K562 (cell line): ENCODE measurements around the gene SMIM12. TPM values are rescaled to one million over a fixed set of nuclear protein-coding genes. Genes with fewer than 3 reads are reported as not detected.

Source experiments
- BRF2 ChIP-seq: IDR thresholded peaks from 3 replicates; pipeline ENCODE4 v1.6.1; 2011; ENCODE audit warnings: borderline replicate concordance, mild to moderate bottlenecking; ENCODE audit not compliant: insufficient read length, insufficient read depth
- CHD4 ChIP-seq: fragments of 200-600 bp; sonication (generic); IDR thresholded peaks from 3 replicates; pipeline ENCODE4 v1.6.1; 2012; ENCODE audit warnings: low read depth, mild to moderate bottlenecking, mixed read lengths, low read length, inconsistent platforms; ENCODE audit not compliant: insufficient read depth, insufficient replicate concordance, poor library complexity, severe bottlenecking
- GTF2E2 ChIP-seq: fragments of 200-800 bp; sonication (Bioruptor generic); IDR thresholded peaks from 2 replicates; pipeline ENCODE4 v1.6.1; 2016; ENCODE audit warnings: missing genetic modification characterization, missing compliant biosample characterization
- HMGN3 ChIP-seq: IDR thresholded peaks from 2 replicates; pipeline ENCODE4 v1.6.1; 2011; ENCODE audit warnings: borderline replicate concordance, low read depth, mild to moderate bottlenecking, mixed read lengths, low read length; ENCODE audit not compliant: insufficient read length; ENCODE audit errors: extremely low read depth
- KLF1 ChIP-seq: fragments of 450-650 bp; IDR thresholded peaks from 2 replicates; pipeline ENCODE4 v1.6.1; 2016; ENCODE audit warnings: missing genetic modification characterization, missing compliant biosample characterization
- KLF13 ChIP-seq: fragments of 450-650 bp; IDR thresholded peaks from 2 replicates; pipeline ENCODE4 v1.6.1; 2016; ENCODE audit warnings: missing genetic modification characterization, low read depth, mild to moderate bottlenecking, missing compliant biosample characterization, moderate library complexity, borderline replicate concordance
- NCOA6 ChIP-seq: fragments of 450-650 bp; IDR thresholded peaks from 2 replicates; pipeline ENCODE4 v1.6.1; 2017; ENCODE audit warnings: mild to moderate bottlenecking
- SMARCB1 ChIP-seq: IDR thresholded peaks from 2 replicates; pipeline ENCODE4 v1.6.1; 2011; ENCODE audit warnings: improper control_type of control experiment, low read depth; ENCODE audit not compliant: insufficient read length
- TFAM ChIP-seq: fragments of 250-450 bp; sonication (Bioruptor Pico); conservative IDR thresholded peaks from 2 replicates; pipeline ENCODE4 v1.5.0; 2021; ENCODE audit warnings: mild to moderate bottlenecking, moderate library complexity
- TGIF2 ChIP-seq: sonication (generic); formaldehyde crosslinking; IDR thresholded peaks from 2 replicates; pipeline ENCODE4 v1.8.1; 2022; ENCODE audit warnings: mild to moderate bottlenecking, missing genetic modification reagents, moderate library complexity
- ZBTB9 ChIP-seq: fragments of 450-650 bp; formaldehyde crosslinking; IDR thresholded peaks from 2 replicates; pipeline ENCODE4 v1.4.0; 2020; ENCODE audit warnings: mild to moderate bottlenecking, moderate library complexity
- ZNF212 ChIP-seq: fragments of 450-650 bp; formaldehyde crosslinking; IDR thresholded peaks from 2 replicates; pipeline ENCODE4 v1.4.0; 2020; ENCODE audit warnings: mild to moderate bottlenecking
- ZNF239 ChIP-seq: fragments of 250-450 bp; sonication (Bioruptor Pico); IDR thresholded peaks from 2 replicates; pipeline ENCODE4 v1.4.0; 2020; ENCODE audit warnings: mild to moderate bottlenecking
- ZNF354B ChIP-seq: fragments of 250-450 bp; sonication (Bioruptor Pico); IDR thresholded peaks from 2 replicates; pipeline ENCODE4 v1.4.0; 2020
- ZNF445 ChIP-seq: fragments of 250-450 bp; sonication (Bioruptor Pico); IDR thresholded peaks from 2 replicates; pipeline ENCODE4 v1.4.0; 2020; ENCODE audit warnings: low read depth, mild to moderate bottlenecking, moderate library complexity
- ZNF507 ChIP-seq: conservative IDR thresholded peaks from 2 replicates; pipeline ENCODE4 v1.6.1; 2017; ENCODE audit warnings: missing genetic modification characterization, missing compliant biosample characterization
- polyA plus RNA-seq, 8 experiments: library from polyadenylated mRNA; depleted of rRNA in 4 of 8; stranded (reverse) in 5 of 8; unstranded in 3 of 8; fragments of >200 nt; fragmentation: Nextera tagmentation in 2 of 8; fragmentation: Illumina TruSeq in 1 of 8; extraction: Ambion mirVana in 2 of 8; extraction: Trizol in 1 of 8; gene quantifications; 2 replicates each; pipeline versions ENCODE4 v1.2.1 to v1.2.3, GENCODE V29; 2011 to 2014; ENCODE audit warnings: inconsistent platforms in 1 of 8, missing spikeins in 1 of 8
- total RNA-seq, 7 experiments: library from RNA; depleted of rRNA in 6 of 7; stranded (reverse); fragments of >200 nt in 6 of 7; fragmentation: Illumina TruSeq in 2 of 7; extraction: Trizol in 2 of 7; gene quantifications; 2 replicates each; pipeline versions ENCODE4 v1.2.1 to v1.2.3, GENCODE V29; 2011 to 2021; ENCODE audit warnings: low replicate concordance in 1 of 7
- TF ChIP-seq, protein P1 (sequence below): fragments of 250-450 bp; sonication (Bioruptor Pico); IDR thresholded peaks from 2 replicates; pipeline ENCODE4 v1.4.0; 2020; ENCODE audit warnings: mild to moderate bottlenecking
- TF ChIP-seq, protein P2 (sequence below): sonication (generic); formaldehyde crosslinking; IDR thresholded peaks from 2 replicates; pipeline ENCODE4 v1.8.0; 2022; ENCODE audit warnings: mild to moderate bottlenecking, low read depth, missing genetic modification reagents
- TF ChIP-seq, protein P3 (sequence below), 2 experiments: fragments of 200-800 bp in 1 of 2; sonication (Bioruptor generic) in 1 of 2; sonication (generic) in 1 of 2; formaldehyde crosslinking in 1 of 2; IDR thresholded peaks in 1 of 2; conservative IDR thresholded peaks in 1 of 2; 2 replicates each; pipeline versions ENCODE4 v1.5.0 to v1.6.1; 2016 to 2020; ENCODE audit warnings: missing compliant biosample characterization in 1 of 2, missing genetic modification characterization in 1 of 2, missing genetic modification reagents in 1 of 2

Gene SMIM12
- total and polyA plus RNA-seq, 9 of the 15 experiments (the other 6 are each of a cell fraction or from before 2014, with no cell fraction given), result 51.7 to 112 (median 63.9) TPM

GRCh38 chr1:34859446-34860200, at the start of gene SMIM12 (continued):
- TF ChIP-seq ZBTB9 (CRISPR knock-in tag), result peak; percentile 50; the same call in 1 of the 2 replicates
- TF ChIP-seq ZNF354B (CRISPR knock-in tag), result no peak
- TF ChIP-seq TFAM (CRISPR knock-in tag), result no peak
- TF ChIP-seq ZNF445 (CRISPR knock-in tag), result no peak
- TF ChIP-seq ZNF212 (CRISPR knock-in tag), result no peak
- TF ChIP-seq, protein P1, sequence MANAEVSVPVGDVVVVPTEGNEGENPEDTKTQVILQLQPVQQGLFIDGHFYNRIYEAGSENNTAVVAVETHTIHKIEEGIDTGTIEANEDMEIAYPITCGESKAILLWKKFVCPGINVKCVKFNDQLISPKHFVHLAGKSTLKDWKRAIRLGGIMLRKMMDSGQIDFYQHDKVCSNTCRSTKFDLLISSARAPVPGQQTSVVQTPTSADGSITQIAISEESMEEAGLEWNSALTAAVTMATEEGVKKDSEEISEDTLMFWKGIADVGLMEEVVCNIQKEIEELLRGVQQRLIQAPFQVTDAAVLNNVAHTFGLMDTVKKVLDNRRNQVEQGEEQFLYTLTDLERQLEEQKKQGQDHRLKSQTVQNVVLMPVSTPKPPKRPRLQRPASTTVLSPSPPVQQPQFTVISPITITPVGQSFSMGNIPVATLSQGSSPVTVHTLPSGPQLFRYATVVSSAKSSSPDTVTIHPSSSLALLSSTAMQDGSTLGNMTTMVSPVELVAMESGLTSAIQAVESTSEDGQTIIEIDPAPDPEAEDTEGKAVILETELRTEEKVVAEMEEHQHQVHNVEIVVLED (CRISPR knock-in tag), result peak; percentile 43; the same call in 1 of the 2 replicates
- no peak for TF ChIP-seq CHD4
- TF ChIP-seq, protein P2, sequence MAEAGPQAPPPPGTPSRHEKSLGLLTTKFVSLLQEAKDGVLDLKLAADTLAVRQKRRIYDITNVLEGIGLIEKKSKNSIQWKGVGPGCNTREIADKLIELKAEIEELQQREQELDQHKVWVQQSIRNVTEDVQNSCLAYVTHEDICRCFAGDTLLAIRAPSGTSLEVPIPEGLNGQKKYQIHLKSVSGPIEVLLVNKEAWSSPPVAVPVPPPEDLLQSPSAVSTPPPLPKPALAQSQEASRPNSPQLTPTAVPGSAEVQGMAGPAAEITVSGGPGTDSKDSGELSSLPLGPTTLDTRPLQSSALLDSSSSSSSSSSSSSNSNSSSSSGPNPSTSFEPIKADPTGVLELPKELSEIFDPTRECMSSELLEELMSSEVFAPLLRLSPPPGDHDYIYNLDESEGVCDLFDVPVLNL (CRISPR knock-in tag), result 0 out of 2 replicates have a peak, but pooled peaks have one; percentile 70
- TF ChIP-seq TGIF2 (CRISPR knock-in tag), result peak; percentile 89; the same call in 1 of the 2 replicates
- no peak for TF ChIP-seq BRF2
- TF ChIP-seq KLF13, result no peak
- no peak for TF ChIP-seq KLF1 (tag)
- TF ChIP-seq, protein P3, sequence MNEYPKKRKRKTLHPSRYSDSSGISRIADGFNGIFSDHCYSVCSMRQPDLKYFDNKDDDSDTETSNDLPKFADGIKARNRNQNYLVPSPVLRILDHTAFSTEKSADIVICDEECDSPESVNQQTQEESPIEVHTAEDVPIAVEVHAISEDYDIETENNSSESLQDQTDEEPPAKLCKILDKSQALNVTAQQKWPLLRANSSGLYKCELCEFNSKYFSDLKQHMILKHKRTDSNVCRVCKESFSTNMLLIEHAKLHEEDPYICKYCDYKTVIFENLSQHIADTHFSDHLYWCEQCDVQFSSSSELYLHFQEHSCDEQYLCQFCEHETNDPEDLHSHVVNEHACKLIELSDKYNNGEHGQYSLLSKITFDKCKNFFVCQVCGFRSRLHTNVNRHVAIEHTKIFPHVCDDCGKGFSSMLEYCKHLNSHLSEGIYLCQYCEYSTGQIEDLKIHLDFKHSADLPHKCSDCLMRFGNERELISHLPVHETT (CRISPR knock-in tag; conservative IDR thresholded peaks at IDR 0.05 in 1 of 2, IDR thresholded peaks at IDR 0.05 in 1 of 2), result peak in 1 of 2 experiments; percentile 93; a peak in 1 of 4 replicates
- no peak for TF ChIP-seq GTF2E2 (tag)
- no peak for TF ChIP-seq NCOA6
- TF ChIP-seq ZNF239 (CRISPR knock-in tag), result no peak
- no peak for TF ChIP-seq SMARCB1
- TF ChIP-seq HMGN3, result peak; percentile 94
- TF ChIP-seq ZNF507 (tag), result no peak
